Stimulated activated CD4-positive, alpha-beta T cell treated with anti-CD3 and anti-CD28 coated beads, Interleukin-15, amount 100 ng/mL, for 48 hours (primary cell): Measurements from ENCODE around the gene RRP7A.
"Not testable (repeated sequence)": the region's sequence is repeated elsewhere in the genome, so short reads cannot be mapped to it uniquely, and the experiment has no call there.

Experiments used
- DNase-seq, 2 donors: peaks; one replicate each; pipeline ENCODE4 v3.0.0-alpha.2; 2020; ENCODE audit warnings: low read depth in 2 of 2

RRP7A gene

GRCh38 chr22:42536166-42536565 is 16.6 kb upstream of the RRP7A start:
- DNase-seq = no peak

GRCh38 chr22:42535082-42535731 is 15.6 kb upstream of the RRP7A start:
- DNase-seq = not testable (repeated sequence)

GRCh38 chr22:42533638-42533977 is 14.0 kb upstream of the RRP7A start:
- DNase-seq = no peak

- DNase-seq = not testable (repeated sequence)
These were observed 11.9 kb upstream of the RRP7A start for GRCh38 chr22:42531401-42532084.

GRCh38 chr22:42529435-42529834 is 9.8 kb upstream of the RRP7A start:
- DNase-seq = not testable (repeated sequence)

GRCh38 chr22:42528591-42529307 is 9.2 kb upstream of the RRP7A start:
- DNase-seq = no peak

- no peak for DNase-seq
These were observed 3.0 kb upstream of the RRP7A start for GRCh38 chr22:42522546-42522945.

GRCh38 chr22:42521228-42521546 is 1.6 kb upstream of the RRP7A start:
- no peak for DNase-seq

GRCh38 chr22:42518638-42519524 is 715 bp downstream of the RRP7A start:
- DNase-seq = not testable (repeated sequence)

GRCh38 chr22:42517103-42517502 is 2.5 kb downstream of the RRP7A start:
- not testable (repeated sequence) for DNase-seq

GRCh38 chr22:42515896-42516295 is 3.7 kb downstream of the RRP7A start:
- DNase-seq = no peak

- not testable (repeated sequence) for DNase-seq
These were observed 4.3 kb downstream of the RRP7A start for GRCh38 chr22:42515304-42515703.

- not testable (repeated sequence) for DNase-seq
These were observed 5.3 kb downstream of the RRP7A start for GRCh38 chr22:42514331-42514730.

- not testable (repeated sequence) for DNase-seq
These were observed 7.2 kb downstream of the RRP7A start for GRCh38 chr22:42512273-42512990.

GRCh38 chr22:42511401-42511891 is 8.2 kb downstream of the RRP7A start:
- no peak for DNase-seq

- no peak for DNase-seq
These were observed 10.0 kb downstream of the RRP7A start for GRCh38 chr22:42509548-42509947.

GRCh38 chr22:42508975-42509364 is 10.6 kb downstream of the RRP7A start:
- not testable (repeated sequence) for DNase-seq

GRCh38 chr22:42508327-42508974 is 11.1 kb downstream of the RRP7A start:
- not testable (repeated sequence) for DNase-seq

- no peak for DNase-seq
These were observed 18.8 kb downstream of the RRP7A start for GRCh38 chr22:42500836-42501179.

GRCh38 chr22:42500161-42500835 is 19.3 kb downstream of the RRP7A start:
- DNase-seq = peak; percentile 77 to 78
